Spleen (tissue), 7 donors: ENCODE results near the gene KCNJ16.

Source experiments
- POLR2A ChIP-seq, 3 donors: fragments of 450-650 bp; IDR thresholded peaks; one replicate each; pipeline ENCODE4 v1.5.1; 2017; ENCODE audit warnings: antibody characterized with exemption in 3 of 3, mild to moderate bottlenecking in 1 of 3
- POLR2AphosphoS5 ChIP-seq, 3 donors: sonication (generic); formaldehyde crosslinking; IDR thresholded peaks; one replicate each; pipeline ENCODE4 v1.5.1; 2017; ENCODE audit warnings: antibody characterized with exemption in 3 of 3
- TF ChIP-seq, protein P1 (sequence below), 11 experiments: fragments of 200-600 bp in 7 of 11; fragments of 450-650 bp in 4 of 11; sonication (generic) in 4 of 11; IDR thresholded peaks in 8 of 11; conservative IDR thresholded peaks in 3 of 11; 1 replicate in 7 of 11; 2 replicates in 4 of 11; pipeline versions ENCODE4 v1.4.0 to v1.8.0; 2016 to 2021; ENCODE audit warnings: antibody characterized with exemption in 11 of 11, inconsistent platforms in 4 of 11, mild to moderate bottlenecking in 1 of 11
- donor health status: DM: no; HTN: no; CAD: no; lungs with moderate emphysema.
- donor health status: DM: no; HTN: no; CAD: no.
- donor health status: DM: no; HTN: no; CAD: no.

DNA sequence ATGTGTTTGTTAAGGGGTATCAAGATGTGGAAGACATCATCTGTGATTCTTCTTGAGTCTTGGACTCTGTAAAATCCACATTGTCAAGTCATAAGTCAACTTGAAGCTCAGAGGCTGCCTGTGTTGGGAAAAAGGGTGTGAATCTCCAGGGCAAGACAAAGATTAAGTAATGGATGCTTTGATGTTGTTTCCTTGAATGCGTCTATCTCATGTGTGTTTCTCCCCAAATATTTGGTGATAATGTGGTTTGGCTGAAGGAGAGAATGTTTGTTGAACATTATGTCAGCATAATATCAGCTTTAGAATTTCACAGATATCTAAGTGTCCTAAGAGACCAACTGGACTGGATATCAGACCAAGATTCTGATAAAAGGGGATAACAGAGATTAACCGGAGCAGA, 24.1 kb upstream of the KCNJ16 start:
- TF ChIP-seq POLR2AphosphoS5 (IDR thresholded peaks at IDR 0.05): no peak
- TF ChIP-seq, protein P1, sequence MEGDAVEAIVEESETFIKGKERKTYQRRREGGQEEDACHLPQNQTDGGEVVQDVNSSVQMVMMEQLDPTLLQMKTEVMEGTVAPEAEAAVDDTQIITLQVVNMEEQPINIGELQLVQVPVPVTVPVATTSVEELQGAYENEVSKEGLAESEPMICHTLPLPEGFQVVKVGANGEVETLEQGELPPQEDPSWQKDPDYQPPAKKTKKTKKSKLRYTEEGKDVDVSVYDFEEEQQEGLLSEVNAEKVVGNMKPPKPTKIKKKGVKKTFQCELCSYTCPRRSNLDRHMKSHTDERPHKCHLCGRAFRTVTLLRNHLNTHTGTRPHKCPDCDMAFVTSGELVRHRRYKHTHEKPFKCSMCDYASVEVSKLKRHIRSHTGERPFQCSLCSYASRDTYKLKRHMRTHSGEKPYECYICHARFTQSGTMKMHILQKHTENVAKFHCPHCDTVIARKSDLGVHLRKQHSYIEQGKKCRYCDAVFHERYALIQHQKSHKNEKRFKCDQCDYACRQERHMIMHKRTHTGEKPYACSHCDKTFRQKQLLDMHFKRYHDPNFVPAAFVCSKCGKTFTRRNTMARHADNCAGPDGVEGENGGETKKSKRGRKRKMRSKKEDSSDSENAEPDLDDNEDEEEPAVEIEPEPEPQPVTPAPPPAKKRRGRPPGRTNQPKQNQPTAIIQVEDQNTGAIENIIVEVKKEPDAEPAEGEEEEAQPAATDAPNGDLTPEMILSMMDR (IDR thresholded peaks at IDR 0.05 in 8 of 11, conservative IDR thresholded peaks at IDR 0.05 in 3 of 11): no peak
- TF ChIP-seq POLR2A (IDR thresholded peaks at IDR 0.05): no peak
